HG03103 (cell line): ENCODE measurements around the gene CCDC87.
"Not testable (repeated sequence)": the region's sequence is repeated elsewhere in the genome, so short reads cannot be mapped to it uniquely, and the experiment has no call there.

Experiments
- ATAC-seq: cut with Tn5 transposase; IDR thresholded peaks from one replicate; pipeline ENCODE4 v1.9.1; 2021; ENCODE audit warnings: low read depth; ENCODE audit not compliant: unreplicated experiment

CCDC87 gene

GRCh38 chr11:66592457-66593302, at the start of gene CCDC87, which contains the start of gene CCS:
Gene CCDC87, minus strand, starts transcription at chr11:66593063. Its CDS starts 48 bp downstream, at chr11:66593015.
Gene CCS, plus strand, starts transcription at chr11:66593185. Its CDS starts 77 bp downstream, at chr11:66593262.
- peak; percentile 90 for ATAC-seq

GRCh38 chr11:66641834-66642233, 49.0 kb upstream of the CCDC87 start:
- no peak for ATAC-seq

DNA sequence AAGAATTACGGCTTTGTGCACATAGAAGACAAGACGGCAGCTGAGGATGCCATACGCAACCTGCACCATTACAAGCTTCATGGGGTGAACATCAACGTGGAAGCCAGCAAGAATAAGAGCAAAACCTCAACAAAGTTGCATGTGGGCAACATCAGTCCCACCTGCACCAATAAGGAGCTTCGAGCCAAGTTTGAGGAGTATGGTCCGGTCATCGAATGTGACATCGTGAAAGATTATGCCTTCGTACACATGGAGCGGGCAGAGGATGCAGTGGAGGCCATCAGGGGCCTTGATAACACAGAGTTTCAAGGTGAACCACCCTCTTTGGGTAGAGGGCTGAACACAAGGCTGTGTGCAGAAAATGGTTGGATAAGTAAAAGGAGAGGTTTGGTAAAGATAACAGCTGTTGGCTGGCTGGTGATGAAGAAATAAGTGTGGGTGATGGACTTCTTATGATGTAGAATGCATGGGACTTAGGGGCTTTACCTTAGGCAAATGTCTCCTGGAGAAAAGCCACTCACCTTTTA, 47.0 kb upstream of the CCDC87 start:
- ATAC-seq: not testable (repeated sequence)

- ATAC-seq: no peak
Measured at GRCh38 chr11:66639066-66639813, 46.4 kb upstream of the CCDC87 start.

- peak; percentile 92 for ATAC-seq
Measured at GRCh38 chr11:66638177-66639065, 45.6 kb upstream of the CCDC87 start, which contains the start of gene RBM4. Gene RBM4, plus strand, starts transcription at chr11:66638703. Its CDS starts 1,009 bp downstream, at chr11:66639712.

DNA sequence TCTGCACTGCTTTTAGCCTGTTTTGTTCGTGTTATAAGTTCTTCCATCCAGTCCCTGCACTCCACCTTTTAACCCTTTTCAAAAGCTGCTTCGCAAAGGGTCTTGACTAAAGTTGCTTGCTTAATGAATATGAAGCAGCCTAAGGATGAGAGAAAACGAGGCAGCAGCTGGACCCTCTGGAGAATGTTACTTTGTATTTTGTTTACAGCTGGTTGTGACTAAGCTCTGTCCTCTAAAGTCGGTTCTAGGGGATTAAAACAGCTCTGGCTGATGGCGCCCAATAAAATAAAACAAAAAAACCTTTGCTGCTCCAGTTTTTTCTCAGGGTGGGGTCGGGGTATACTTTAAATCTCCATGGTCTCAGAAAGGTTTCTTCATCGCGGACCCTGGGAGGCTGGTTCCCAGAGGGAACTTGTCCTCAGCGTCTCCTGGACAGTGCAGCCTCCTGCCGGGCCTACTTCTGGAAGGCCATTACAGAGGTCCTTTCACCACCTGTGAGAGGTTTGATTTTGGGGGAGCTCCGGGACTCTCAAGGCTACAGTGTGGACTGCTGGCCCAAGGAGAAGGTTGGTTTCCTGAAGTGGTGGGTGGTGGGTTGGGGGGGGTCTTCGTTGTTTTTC, 44.8 kb upstream of the CCDC87 start:
- no peak for ATAC-seq

DNA sequence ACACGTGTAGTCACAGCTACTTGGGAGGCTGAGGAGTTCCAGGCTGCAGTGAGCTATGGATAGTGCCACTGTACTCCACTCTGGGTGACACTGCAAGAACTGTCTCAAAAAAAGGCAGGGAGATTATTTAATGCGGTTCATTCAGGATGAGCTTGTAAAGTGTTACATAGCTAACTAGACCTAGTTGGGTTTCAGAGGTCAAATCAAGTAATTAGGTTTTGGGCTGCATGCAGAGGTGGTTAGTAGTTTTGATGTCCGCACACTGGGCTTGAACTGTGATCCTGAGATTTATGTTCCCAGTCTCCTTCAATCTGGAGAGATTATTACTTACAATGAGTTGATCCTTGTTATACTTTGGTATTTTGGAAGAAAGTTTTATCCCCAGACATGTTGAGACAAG, 43.5 kb upstream of the CCDC87 start:
- no peak for ATAC-seq

GRCh38 chr11:66632952-66633351, 40.1 kb upstream of the CCDC87 start:
- no peak for ATAC-seq

DNA sequence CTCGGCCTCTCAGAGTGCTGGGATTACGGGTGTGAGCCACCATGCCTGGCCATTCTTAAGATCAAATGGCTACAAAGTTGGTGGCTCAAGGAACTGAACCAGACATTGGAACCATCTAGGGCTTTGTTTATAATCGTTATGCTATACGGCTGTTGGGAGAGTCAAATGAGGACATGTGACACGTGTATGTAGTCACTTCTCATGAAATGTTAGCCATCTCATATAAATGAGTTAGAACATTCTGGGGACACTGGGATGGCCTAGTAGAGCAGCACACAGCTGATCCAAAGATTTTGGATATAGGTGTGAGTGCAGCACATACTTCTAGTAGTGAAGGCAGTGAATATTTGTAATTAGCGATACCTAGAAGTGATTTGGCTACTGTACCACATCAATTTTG, 39.0 kb upstream of the CCDC87 start:
- ATAC-seq: no peak

- ATAC-seq: no peak
Measured at GRCh38 chr11:66629356-66629755, 36.5 kb upstream of the CCDC87 start.

GRCh38 chr11:66628061-66628603, 35.3 kb upstream of the CCDC87 start:
- ATAC-seq: no peak

GRCh38 chr11:66626926-66627325, 34.1 kb upstream of the CCDC87 start:
- no peak for ATAC-seq

DNA sequence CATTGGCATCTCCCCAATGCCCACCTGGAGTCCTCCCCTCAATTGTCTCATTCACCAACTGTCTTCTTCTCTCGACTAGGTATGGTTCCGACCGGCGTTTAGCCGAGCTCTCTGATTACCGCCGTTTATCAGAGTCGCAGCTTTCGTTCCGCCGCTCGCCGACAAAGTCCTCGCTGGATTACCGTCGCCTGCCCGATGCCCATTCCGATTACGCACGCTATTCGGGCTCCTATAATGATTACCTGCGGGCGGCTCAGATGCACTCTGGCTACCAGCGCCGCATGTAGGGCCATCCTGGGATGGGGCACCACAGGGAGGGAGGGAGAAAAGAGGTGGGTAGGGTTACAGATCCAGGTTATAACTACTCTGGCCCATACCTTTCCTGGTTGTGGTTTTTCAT, 33.5 kb upstream of the CCDC87 start:
- no peak for ATAC-seq

GRCh38 chr11:66625752-66626149, 32.9 kb upstream of the CCDC87 start:
- ATAC-seq: no peak

- no peak for ATAC-seq
Measured at GRCh38 chr11:66625041-66625751, 32.3 kb upstream of the CCDC87 start.

DNA sequence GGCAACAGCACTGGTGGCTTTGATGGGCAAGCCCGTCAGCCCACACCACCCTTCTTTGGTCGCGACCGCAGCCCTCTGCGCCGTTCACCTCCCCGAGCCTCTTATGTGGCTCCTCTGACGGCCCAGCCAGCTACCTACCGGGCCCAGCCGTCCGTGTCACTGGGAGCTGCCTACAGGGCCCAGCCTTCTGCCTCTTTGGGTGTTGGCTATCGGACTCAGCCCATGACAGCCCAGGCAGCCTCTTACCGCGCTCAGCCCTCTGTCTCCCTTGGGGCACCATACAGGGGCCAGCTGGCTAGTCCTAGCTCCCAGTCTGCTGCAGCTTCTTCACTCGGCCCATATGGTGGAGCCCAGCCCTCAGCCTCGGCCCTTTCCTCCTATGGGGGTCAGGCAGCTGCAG, 31.6 kb upstream of the CCDC87 start:
- ATAC-seq: no peak

DNA sequence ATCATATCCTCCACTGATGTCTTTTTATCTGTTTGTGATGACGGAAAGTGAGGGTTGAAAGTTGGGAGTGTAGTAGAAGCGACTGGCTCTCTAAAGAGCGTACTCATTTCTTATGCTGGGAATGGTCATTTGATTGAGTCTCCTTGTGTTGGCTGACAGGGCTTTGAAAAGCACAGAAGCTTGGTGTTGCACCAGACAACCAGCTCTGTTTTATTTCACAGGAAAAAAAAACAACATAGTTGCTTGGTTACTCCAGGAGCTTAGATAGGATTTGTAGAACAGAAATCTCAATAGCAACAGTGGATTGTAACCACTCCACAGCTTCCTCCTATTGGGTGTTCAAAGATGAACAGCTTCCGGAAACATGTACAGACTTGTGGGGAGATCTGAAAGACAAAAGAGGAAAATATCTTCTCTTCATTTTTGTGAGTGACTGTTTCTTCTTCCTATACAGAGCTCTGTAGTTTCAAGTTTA, 26.3 kb upstream of the CCDC87 start:
- ATAC-seq: no peak

DNA sequence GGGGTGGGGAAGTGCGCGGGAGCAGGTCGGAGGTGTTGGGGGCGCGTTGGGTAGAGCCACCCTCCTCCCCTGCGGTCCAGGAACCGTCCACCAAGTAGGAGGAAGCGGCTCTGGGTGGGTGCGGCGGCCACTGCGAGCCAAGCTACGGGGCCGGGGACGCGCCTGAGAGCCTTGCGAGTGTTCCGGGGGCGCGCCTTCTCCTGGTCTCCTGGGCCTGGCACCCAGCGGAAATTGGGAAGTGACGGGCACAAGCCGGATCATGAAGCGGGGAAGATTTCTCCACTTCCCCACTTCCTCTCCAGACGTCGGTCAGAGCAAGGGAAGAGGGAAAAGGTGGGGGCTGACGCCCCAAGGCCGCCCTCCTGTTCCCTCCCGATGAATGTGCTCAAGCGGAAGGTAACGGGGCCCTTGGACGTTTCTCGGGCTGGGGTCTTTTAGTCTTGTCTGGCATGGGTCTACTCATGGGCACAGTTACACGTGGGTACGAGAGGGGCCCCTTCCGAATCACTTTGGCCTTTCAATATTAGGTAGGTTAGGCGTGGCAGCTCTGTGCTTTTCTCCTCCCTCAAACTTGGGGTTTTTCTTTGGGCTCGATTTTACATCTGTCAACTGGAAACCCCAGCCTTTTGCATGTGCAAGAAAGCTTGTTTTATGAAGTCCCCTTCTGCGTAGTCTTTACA, 24.4 kb upstream of the CCDC87 start:
- no peak for ATAC-seq
